GDM1 (cell line): ENCODE results near the gene LMF1.
"Not testable (repeated sequence)": the region's sequence is repeated elsewhere in the genome, so short reads cannot be mapped to it uniquely, and the experiment has no call there.

ENCODE experiments used
- DNase-seq: peaks from one replicate; lab custom pipeline; 2025; lab: John Stamatoyannopoulos, UW

Gene LMF1

GRCh38 chr16:970386-970765 lies 408 bp downstream of the LMF1 start:
- DNase-seq, result no peak

- DNase-seq, result no peak
Measured at GRCh38 chr16:969508-970385, 1.0 kb downstream of the LMF1 start.

- DNase-seq, result no peak
Measured at GRCh38 chr16:968620-969019, 2.2 kb downstream of the LMF1 start.

DNA sequence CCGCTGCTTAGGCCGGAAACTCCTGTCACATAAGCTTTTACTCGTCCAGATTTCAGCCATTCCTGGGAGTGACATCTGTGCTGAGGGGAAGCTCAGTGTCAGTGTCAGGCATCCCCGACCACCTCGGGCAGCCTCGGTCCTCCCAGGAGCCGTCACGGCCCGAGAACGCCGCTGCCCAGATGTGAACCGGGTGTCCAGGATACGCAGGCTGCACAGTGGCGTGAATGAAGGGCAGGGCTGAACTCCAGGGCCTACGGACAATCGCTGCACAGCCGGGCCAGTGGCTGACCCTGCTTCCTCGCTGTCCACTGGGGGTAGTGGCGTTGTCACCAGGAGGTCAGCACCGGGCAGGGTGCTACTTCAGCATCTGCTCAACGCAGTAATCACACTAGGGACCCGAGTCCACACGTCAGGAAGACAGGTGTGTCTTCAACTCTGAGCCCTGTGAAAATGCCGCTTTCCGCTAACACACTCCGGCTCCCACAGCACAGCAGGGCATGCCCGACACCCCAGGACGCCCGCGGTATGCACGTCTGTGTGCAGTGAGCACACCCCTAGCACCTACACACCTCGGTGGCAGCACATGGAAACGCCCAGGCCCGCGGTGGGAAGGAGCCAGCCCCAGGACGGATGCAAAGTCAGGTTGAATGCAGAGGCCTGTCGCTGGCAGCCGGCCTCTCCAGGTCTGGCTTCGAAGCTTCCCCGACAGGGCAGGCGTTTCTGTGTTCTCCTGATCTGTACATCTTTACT lies 3.1 kb downstream of the LMF1 start:
- DNase-seq, result no peak

- DNase-seq, result no peak
Measured at GRCh38 chr16:967077-967541, 3.7 kb downstream of the LMF1 start.

DNA sequence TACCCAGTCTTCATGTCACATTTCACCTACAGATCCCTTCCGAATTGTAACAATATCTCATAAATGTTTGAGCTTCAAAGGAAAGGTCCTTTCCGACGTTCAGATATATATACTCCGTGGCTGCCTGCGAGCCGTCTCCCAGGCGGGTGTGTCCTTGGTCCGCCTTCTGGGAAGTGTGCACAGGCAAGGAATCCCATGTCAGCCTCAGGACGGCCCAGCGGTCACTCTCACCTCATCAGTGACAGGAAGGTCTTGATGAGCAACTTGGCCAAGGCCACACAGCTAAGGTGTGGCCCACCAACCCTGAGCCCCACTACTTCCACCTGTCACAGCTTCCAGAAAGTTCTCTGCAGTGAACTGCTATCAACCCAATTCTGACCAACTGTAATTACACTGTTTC lies 4.3 kb downstream of the LMF1 start:
- no peak for DNase-seq

- no peak for DNase-seq
Measured at GRCh38 chr16:966035-966434, 4.7 kb downstream of the LMF1 start.

GRCh38 chr16:965487-965886 lies 5.3 kb downstream of the LMF1 start:
- no peak for DNase-seq

DNA sequence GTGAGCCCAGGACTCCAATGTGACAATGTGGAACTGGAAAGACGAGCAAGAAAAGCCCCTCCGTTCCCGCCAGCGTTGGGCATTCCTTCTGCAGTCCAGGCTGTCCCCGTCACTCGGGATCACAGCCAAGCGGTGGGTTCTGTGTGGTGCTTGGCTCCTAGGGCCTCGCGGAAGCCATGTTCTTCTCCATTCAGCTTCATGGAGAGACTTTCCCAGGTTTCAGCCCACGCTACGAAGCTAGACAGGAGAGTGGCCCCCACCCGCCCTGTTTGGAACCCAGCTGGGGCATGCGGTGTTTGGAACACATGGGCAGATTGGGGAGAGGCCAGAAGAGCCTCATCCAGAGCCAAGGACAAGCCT lies 5.8 kb downstream of the LMF1 start:
- no peak for DNase-seq

- no peak for DNase-seq
Measured at GRCh38 chr16:964356-965035, 6.3 kb downstream of the LMF1 start.

GRCh38 chr16:963913-964312 lies 6.9 kb downstream of the LMF1 start:
- no peak for DNase-seq

- no peak for DNase-seq
Measured at GRCh38 chr16:962901-963814, 7.6 kb downstream of the LMF1 start.

GRCh38 chr16:962366-962765 lies 8.4 kb downstream of the LMF1 start:
- DNase-seq, result no peak

GRCh38 chr16:959232-960040 lies 11.3 kb downstream of the LMF1 start:
- DNase-seq, result no peak

DNA sequence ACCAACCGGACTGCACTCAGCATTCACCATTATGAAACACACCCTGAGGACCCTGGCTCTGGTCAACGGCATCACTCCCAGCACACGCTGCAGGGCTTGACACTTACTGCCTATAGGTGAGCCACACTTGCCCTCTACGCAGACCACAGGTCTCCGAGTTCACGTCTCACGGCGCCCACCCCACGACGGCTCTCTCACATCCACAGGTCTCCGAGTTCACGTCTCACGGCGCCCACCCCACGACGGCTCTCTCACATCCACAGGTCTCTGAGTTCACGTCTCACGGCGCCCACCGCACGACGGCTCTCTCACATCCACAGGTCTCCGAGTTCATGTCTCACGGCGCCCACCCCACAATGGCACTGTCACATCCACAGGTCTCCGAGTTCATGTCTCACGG lies 15.0 kb downstream of the LMF1 start:
- DNase-seq, result not testable (repeated sequence)

DNA sequence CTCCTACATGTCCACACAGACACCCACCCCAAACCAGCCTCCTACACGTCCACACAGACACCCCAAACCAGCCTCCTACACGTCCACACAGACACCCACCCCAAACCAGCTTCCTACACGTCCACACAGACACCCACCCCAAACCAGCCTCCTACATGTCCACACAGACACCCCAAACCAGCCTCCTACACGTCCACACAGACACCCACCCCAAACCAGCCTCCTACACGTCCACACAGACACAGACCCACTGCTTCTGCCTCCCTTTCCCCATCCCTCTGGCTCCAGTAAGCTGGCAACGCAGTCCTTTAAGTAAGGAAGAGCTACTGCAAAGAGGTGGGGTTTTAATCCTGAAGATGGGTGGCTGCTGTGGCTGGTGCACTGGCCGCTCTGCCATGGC lies 17.0 kb downstream of the LMF1 start:
- DNase-seq, result not testable (repeated sequence)

DNA sequence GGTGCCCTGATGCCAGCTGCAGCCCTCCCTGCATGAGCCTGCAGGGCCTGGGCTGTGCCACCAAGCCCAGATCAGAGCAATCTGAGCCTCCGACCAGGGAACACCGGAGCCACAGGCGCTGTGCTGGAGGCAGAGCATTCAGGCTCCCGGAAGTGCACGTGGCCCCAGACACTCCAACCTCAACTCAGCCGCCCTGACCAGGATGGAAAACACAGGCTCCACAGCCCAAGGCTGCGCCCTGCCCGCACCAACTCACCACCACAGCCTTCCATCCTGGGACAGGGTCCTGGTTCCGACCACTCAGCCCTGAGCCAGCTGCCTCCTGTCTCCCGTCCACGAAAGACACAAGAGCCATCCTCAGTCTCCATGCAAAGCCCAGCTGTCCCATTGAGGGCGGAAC lies 18.5 kb downstream of the LMF1 start:
- no peak for DNase-seq

DNA sequence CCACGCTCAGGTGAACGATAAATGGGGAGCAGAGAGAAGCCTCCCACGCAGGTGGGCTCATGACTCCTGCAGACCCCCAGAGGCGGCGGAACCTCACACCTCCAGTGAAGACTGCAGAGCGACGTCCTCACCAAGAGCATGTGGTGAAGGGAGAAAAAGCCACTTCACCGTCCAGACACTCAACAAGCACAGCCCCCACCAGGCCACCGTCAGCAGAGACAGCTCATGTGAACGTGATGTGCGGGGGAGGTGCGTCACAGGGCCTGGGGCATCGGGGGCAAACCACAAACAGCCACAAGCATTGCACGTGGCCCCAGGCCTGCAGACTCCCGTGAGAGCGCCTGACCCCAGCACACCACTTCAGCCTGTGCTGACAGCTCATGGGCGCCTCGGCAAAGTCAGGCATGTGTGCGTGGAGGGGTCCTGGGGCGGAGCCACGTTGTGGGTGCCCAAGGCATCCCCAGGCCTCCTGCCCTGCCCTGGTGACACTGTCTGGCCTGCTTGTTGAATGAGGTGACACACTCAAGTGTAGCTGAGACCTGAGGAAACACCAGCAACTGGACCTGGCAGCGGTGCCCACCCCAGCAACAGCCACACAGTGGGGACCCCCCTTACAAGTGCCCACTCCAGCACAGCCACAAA lies 19.0 kb downstream of the LMF1 start:
- DNase-seq, result no peak

DNA sequence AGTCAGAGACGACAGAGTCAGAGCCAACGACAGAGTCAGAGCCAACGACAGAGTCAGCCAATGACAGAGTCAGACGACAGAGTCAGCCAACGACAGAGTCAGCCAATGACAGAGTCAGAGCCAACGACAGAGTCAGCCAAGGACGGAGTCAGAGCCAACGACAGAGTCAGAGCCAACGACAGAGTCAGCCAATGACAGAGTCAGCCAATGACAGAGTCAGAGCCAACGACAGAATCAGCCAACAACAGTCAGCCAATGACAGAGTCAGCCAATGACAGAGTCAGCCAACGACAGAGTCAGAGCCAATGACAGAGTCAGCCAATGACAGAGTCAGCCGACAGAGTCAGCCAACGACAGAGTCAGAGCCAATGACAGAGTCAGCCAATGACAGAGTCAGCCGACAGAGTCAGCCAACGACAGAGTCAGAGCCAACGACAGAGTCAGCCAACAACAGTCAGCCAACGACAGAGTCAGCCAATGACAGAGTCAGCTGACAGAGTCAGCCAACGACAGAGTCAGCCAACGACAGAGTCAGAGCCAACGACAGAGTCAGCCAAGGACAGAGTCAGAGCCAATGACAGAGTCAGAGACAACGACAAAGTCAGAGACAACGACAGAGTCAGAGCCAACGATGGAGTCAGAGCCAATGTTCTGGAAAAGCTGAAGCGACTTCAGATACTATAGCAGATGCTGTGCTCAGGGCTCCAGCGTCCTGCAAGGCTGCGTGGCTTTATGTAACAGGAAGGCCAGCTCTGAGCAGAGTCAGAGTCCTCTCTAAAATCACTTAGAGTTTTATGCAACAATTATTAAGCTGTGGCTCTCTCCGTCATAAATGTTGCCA lies 19.8 kb downstream of the LMF1 start:
- DNase-seq, result not testable (repeated sequence)
